ENCODE data around the gene TMTC2. TPM values are rescaled to one million over a fixed set of nuclear protein-coding genes. Genes with fewer than 3 reads are reported as not detected.

TMTC2 gene
- total RNA-seq, 1 donor from 2014 or later: 31.4 TPM

GRCh38 chr12:83093426-83093825, 406.7 kb downstream of the TMTC2 start:
- ATAC-seq: no peak
- H3K4me3 ChIP-seq: no peak overlapping the region
- DNase-seq: no peak
- no peaks in the 10 kb centered on the region for H3K27me3 ChIP-seq (ENCODE audit: low read depth)
- H3K4me1 ChIP-seq: no peaks in the 10 kb centered on the region
- H3K27ac ChIP-seq: no peak overlapping the region
- intact Hi-C loops (cut with DNase I): no loop called here
- H3K9me3 ChIP-seq: no peaks in the 10 kb centered on the region
- H3K36me3 ChIP-seq: no peaks in the 10 kb centered on the region
- no peak for TF ChIP-seq CTCF (IDR thresholded peaks at IDR 0.05)

- intact Hi-C loops (cut with DNase I): no loop called here
- H3K27ac ChIP-seq: no peak overlapping the region
- H3K4me1 ChIP-seq: no peaks in the 10 kb centered on the region
- no peak overlapping the region for H3K4me3 ChIP-seq
- no peaks in the 10 kb centered on the region for H3K27me3 ChIP-seq (ENCODE audit: low read depth)
- H3K9me3 ChIP-seq: no peaks in the 10 kb centered on the region
- H3K36me3 ChIP-seq: no peaks in the 10 kb centered on the region
- no peak for DNase-seq
- TF ChIP-seq CTCF (IDR thresholded peaks at IDR 0.05): no peak
- ATAC-seq: no peak
Observed at GRCh38 chr12:83097643-83098342, 411.1 kb downstream of the TMTC2 start.

GRCh38 chr12:83099436-83099835, 412.7 kb downstream of the TMTC2 start:
- Histone ChIP-seq H3K4me3 (no peak overlapping the region), H3K9me3 (no peaks in the 10 kb centered on the region), H3K27ac (no peak overlapping the region), H3K36me3 (no peaks in the 10 kb centered on the region), H3K4me1 (no peaks in the 10 kb centered on the region), H3K27me3 (ENCODE audit: low read depth) (no peaks in the 10 kb centered on the region)
- ATAC-seq: no peak
- no peak for DNase-seq
- intact Hi-C loops (cut with DNase I): no loop called here
- no peak for TF ChIP-seq CTCF (IDR thresholded peaks at IDR 0.05)

- Histone ChIP-seq H3K36me3 (no peaks in the 10 kb centered on the region), H3K4me3 (no peak overlapping the region), H3K27me3 (ENCODE audit: low read depth) (no peaks in the 10 kb centered on the region), H3K27ac (no peak overlapping the region), H3K4me1 (no peaks in the 10 kb centered on the region), H3K9me3 (no peaks in the 10 kb centered on the region)
- DNase-seq: no peak
- TF ChIP-seq CTCF (IDR thresholded peaks at IDR 0.05): no peak
- intact Hi-C loops (cut with DNase I): no loop called here
- ATAC-seq: no peak
Observed at GRCh38 chr12:83102499-83102898, 415.8 kb downstream of the TMTC2 start.

GRCh38 chr12:83106873-83107272, 420.2 kb downstream of the TMTC2 start:
- DNase-seq (no peak), ATAC-seq (no peak)
- no peaks in the 10 kb centered on the region for H3K4me1 ChIP-seq
- no peaks in the 10 kb centered on the region for H3K9me3 ChIP-seq
- H3K27me3 ChIP-seq (ENCODE audit: low read depth): no peaks in the 10 kb centered on the region
- no peak for TF ChIP-seq CTCF (IDR thresholded peaks at IDR 0.05)
- no peaks in the 10 kb centered on the region for H3K36me3 ChIP-seq
- no peak overlapping the region for H3K27ac ChIP-seq
- intact Hi-C loops (cut with DNase I): no loop called here
- H3K4me3 ChIP-seq: no peak overlapping the region

All from lower lobe of right lung (tissue), 2 donors.